Esophagus (tissue), 2 donors: ENCODE results near the gene FAM222A. TPM values are rescaled to one million over a fixed set of nuclear protein-coding genes. Genes with fewer than 3 reads are reported as not detected.
A peak's percentile ranks its signal among the peaks of the same experiment; 100 is the strongest.

Experiments used
- H3K27ac ChIP-seq, 2 donors: one replicate each; pipeline ENCODE4 v1.5.1; 2013; ENCODE audit warnings: low read depth in 2 of 2, mild to moderate bottlenecking in 2 of 2, inconsistent platforms in 1 of 2, low read length in 1 of 2, moderate library complexity in 1 of 2
- H3K27me3 ChIP-seq, 2 donors: one replicate each; pipeline ENCODE4 v1.6.1; 2013; ENCODE audit warnings: low read length in 2 of 2, control low read depth in 1 of 2, mild to moderate bottlenecking in 1 of 2; ENCODE audit not compliant: insufficient read depth in 2 of 2, control insufficient read depth in 1 of 2
- H3K36me3 ChIP-seq, 2 donors: one replicate each; pipeline ENCODE4 v1.6.1; 2013; ENCODE audit warnings: low read length in 1 of 2; ENCODE audit not compliant: control insufficient read depth in 2 of 2, insufficient read depth in 2 of 2
- H3K4me1 ChIP-seq, 2 donors: one replicate each; pipeline ENCODE4 v1.6.1; 2013; ENCODE audit warnings: low read length in 1 of 2; ENCODE audit not compliant: control insufficient read depth in 2 of 2, insufficient read depth in 2 of 2
- H3K4me3 ChIP-seq, 2 donors: one replicate each; pipeline ENCODE4 v1.5.1; 2013; ENCODE audit warnings: low read length in 2 of 2, mild to moderate bottlenecking in 2 of 2, low read depth in 1 of 2, moderate library complexity in 1 of 2
- H3K9me3 ChIP-seq, 2 donors: one replicate each; pipeline ENCODE4 v1.6.1; 2013; ENCODE audit warnings: mild to moderate bottlenecking in 2 of 2, low read depth in 1 of 2, low read length in 1 of 2, moderate library complexity in 1 of 2; ENCODE audit not compliant: control insufficient read depth in 2 of 2, insufficient read depth in 1 of 2
- WGBS, 2 donors: extraction: QIAGEN DNeasy Blood & Tissue Kit; methylation state at CpG; one replicate each; pipeline ENCODE4 v1.1.7; 2013; 5-methylcytosine and 5-hydroxymethylcytosine counted together
- polyA plus RNA-seq, 2 donors: library from polyadenylated mRNA; stranded (reverse); fragments of 200-250 nt; gene quantifications; one replicate each; pipeline ENCODE4 v1.2.3, GENCODE V29; 2013
- donor health status: healthy with polysubstance abuse.
- donor health status: Bipolar disorder and iron deficiency.

The FAM222A gene
- polyA plus RNA-seq, 2 donors = 3.2 to 3.9 TPM

- Histone ChIP-seq H3K4me1 (peaks cover 3 to 14% of the 10 kb centered on the region in 2 donors), H3K36me3 (no peaks in the 10 kb centered on the region), H3K4me3 (no peak overlapping the region), H3K27ac (no peak overlapping the region), H3K27me3 (no peaks in the 10 kb centered on the region), H3K9me3 (no peaks in the 10 kb centered on the region)
- WGBS, 2 donors = 78% methylated on average over 18 to 20 of the region's 20 CpGs
These were observed 101.0 kb downstream of the FAM222A start for GRCh38 chr12:109814600-109815150.

DNA sequence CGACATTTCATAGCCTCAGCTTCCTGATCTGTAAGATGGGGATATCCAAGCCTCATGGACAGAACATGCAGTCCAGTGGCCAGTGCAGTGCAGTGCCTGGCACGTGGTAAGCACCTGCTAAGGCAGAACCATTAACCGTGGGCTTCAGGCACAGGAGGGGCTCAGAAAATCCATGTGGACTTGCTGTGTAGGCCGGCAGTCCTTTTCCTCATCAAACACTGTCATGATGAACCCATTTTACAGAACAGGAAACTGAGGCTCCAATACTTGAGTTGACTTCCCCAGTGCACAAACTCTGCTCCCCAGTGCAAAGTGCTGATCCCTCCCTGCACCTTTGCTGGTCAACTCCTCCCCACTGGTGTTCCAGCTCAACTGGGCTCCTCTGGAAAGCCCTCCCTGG lies 101.6 kb downstream of the FAM222A start:
- Histone ChIP-seq H3K27ac (no peak overlapping the region), H3K4me1 (peaks cover 5 to 14% of the 10 kb centered on the region in 2 donors), H3K36me3 (no peaks in the 10 kb centered on the region), H3K4me3 (no peak overlapping the region), H3K27me3 (no peaks in the 10 kb centered on the region), H3K9me3 (no peaks in the 10 kb centered on the region)
- 88 to 90% methylated on average over 4 of the region's 4 CpGs for WGBS, 2 donors

GRCh38 chr12:109815757-109816617 lies 102.4 kb downstream of the FAM222A start:
- H3K36me3 ChIP-seq = no peaks in the 10 kb centered on the region

GRCh38 chr12:109816870-109817269 lies 103.2 kb downstream of the FAM222A start:
- Histone ChIP-seq H3K4me1 (peaks cover 7 to 17% of the 10 kb centered on the region in 2 donors), H3K9me3 (no peaks in the 10 kb centered on the region), H3K4me3 (no peak overlapping the region), H3K36me3 (no peaks in the 10 kb centered on the region), H3K27ac (no peak overlapping the region), H3K27me3 (no peaks in the 10 kb centered on the region)
- 82 to 87% methylated on average over 7 of the region's 7 CpGs for WGBS, 2 donors

More at GRCh38 chr12:109815757-109816617, 102.4 kb downstream of the FAM222A start:
- no peaks in the 10 kb centered on the region for H3K27me3 ChIP-seq
- no peaks in the 10 kb centered on the region for H3K9me3 ChIP-seq
- 73 to 77% methylated on average over 10 of the region's 10 CpGs for WGBS, 2 donors
- H3K4me1 ChIP-seq = peaks cover 5 to 14% of the 10 kb centered on the region in 2 donors
- no peak overlapping the region for H3K4me3 ChIP-seq
- no peak overlapping the region for H3K27ac ChIP-seq

DNA sequence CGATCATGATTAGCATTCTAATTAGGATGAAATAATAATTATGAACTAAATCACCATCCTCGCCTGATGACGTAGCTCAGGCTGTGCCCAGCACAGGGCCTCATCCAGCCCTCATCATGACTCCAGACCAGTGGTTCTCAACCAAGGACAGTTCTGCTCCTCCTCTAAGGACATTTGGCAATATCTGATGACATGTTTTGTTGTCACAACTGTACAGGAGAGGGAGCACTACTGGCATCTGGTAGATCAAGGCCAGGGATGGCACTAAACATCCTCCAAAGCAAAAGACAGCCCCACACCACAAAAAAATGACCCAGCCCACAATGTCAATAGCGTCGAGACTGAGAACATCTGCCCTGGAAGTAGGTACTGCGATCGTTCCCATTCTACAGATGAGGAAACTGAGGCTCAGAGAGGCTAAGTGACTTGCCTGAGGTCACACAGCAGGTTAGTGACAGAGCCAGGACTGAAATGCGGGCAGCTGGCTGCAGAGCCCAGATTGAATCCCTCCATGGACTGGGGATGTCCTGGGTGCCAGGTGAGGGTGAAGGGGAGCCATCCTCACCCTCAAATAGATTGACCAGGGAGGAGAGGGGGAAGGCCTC lies 104.1 kb downstream of the FAM222A start:
- H3K4me1 ChIP-seq = peaks cover 11 to 22% of the 10 kb centered on the region in 2 donors
- no peaks in the 10 kb centered on the region for H3K36me3 ChIP-seq
- H3K27ac ChIP-seq = no peak overlapping the region
- whole genome bisulfite sequencing, 2 donors = 92 to 93% methylated on average over 8 of the region's 8 CpGs
- H3K9me3 ChIP-seq = no peaks in the 10 kb centered on the region
- H3K27me3 ChIP-seq = no peaks in the 10 kb centered on the region
- no peak overlapping the region for H3K4me3 ChIP-seq

DNA sequence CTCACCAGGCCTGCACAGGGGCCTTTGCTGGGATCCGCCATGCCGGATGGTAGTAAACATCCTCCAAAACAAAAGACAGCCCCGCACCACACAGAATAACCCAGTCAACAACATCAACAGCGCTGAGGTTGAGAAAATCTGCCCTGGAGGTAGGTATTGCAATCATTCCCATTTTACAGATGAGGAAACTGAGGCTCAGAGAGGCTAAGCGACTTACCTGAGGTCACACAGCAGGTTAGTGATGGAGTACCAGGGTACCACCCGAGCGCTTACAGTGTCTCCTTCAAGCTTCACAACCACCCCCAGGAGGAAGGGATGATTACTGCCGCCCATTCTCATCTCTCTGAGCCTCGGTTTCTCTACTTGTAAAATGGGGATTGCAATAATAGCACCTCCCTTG lies 104.6 kb downstream of the FAM222A start:
- H3K27ac ChIP-seq = no peak overlapping the region
- H3K27me3 ChIP-seq = no peaks in the 10 kb centered on the region
- 90 to 95% methylated on average over 9 of the region's 9 CpGs for WGBS, 2 donors
- peaks cover 11 to 27% of the 10 kb centered on the region in 2 donors for H3K4me1 ChIP-seq
- H3K4me3 ChIP-seq = no peak overlapping the region
- H3K9me3 ChIP-seq = no peaks in the 10 kb centered on the region
- no peaks in the 10 kb centered on the region for H3K36me3 ChIP-seq

DNA sequence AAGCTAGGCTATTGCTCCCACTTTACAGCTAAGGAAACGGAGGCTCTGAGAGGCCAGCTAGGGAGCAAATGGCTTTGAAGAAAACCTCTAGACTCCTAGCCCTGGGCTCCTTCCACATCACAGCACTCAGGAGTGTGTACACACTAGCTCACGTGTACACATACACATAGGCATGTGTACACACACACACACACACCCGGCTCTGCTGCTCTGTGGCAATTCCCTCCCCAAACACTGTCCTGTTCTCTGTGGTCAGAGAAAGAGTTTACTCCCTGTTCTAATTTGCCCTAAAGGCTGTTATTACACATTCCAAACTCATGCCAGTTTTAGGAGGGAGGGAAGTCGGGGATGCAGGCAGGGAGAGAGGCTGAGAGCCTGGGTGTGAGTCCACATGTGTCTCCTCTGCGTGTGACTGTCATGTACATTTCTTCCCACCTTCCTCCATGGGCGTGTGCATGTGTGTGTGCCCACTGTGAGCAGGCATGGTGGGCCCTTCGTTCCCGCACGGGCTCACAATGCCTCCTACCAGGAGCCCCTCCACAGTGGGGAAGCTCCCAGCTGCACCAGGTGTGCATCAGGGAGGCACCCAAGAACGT lies 105.4 kb downstream of the FAM222A start:
- Histone ChIP-seq H3K4me1 (peaks cover 11 to 28% of the 10 kb centered on the region in 2 donors), H3K27ac (peak overlapping the region in 1 of 2 donors; percentile 47)
- WGBS, 2 donors = 38 to 49% methylated on average over 10 of the region's 10 CpGs

More for the DNA sequence above, 105.4 kb downstream of the FAM222A start:
- Histone ChIP-seq H3K4me3 (no peak overlapping the region), H3K36me3 (no peaks in the 10 kb centered on the region), H3K9me3 (no peaks in the 10 kb centered on the region), H3K27me3 (no peaks in the 10 kb centered on the region)

Other genes with a start within 250 kb of the FAM222A start
- gene KCTD10, start 236.5 kb upstream of the FAM222A start, polyA plus RNA-seq = 10 to 100 TPM; 15.4 to 28.2 TPM
- gene UBE3B, start 236.2 kb upstream of the FAM222A start, polyA plus RNA-seq = 10 to 100 TPM; 12.6 to 14.0 TPM
- 10 to 100 TPM; 42.5 to 50.3 TPM for gene MMAB, start 140.3 kb upstream of the FAM222A start, polyA plus RNA-seq
- gene MVK, start 140.0 kb upstream of the FAM222A start, polyA plus RNA-seq = 10 to 100 TPM; 52.3 to 82.3 TPM
- gene TRPV4, start 119.6 kb downstream of the FAM222A start, polyA plus RNA-seq = 10 to 100 TPM in 1 of 2 donors, 1 to 10 TPM in 1; 6.7 to 10.7 TPM
- 100 to 1,000 TPM; 270 to 383 TPM for gene GLTP, start 166.7 kb downstream of the FAM222A start, polyA plus RNA-seq
- 10 to 100 TPM; 14.1 to 17.4 TPM for gene TCHP, start 186.4 kb downstream of the FAM222A start, polyA plus RNA-seq